ENCODE results near the gene KCNK18. TPM values are rescaled to one million over a fixed set of nuclear protein-coding genes. Genes with fewer than 3 reads are reported as not detected.

KCNK18 gene
- not detected in 5 replicates for total RNA-seq (2022; extraction: Qiagen RNA extraction; ENCODE audit: low read depth)

GRCh38 chr10:117197189-117197588 lies at the start of gene KCNK18:
Gene KCNK18 (plus strand): TSS chr10:117197489. CDS start chr10:117197489, 0 bp downstream.

GRCh38 chr10:117240621-117241529 lies 43.6 kb downstream of the KCNK18 start, which contains the start of gene SLC18A2:
Gene SLC18A2 (plus strand): TSS chr10:117241114. CDS start chr10:117241694, 580 bp downstream.

Other genes starting within 250 kb of the KCNK18 start
- gene SHTN1, start 192.3 kb upstream of the KCNK18 start, total RNA-seq (2022; extraction: Qiagen RNA extraction; ENCODE audit: low read depth) = 20.7 to 33.1 TPM (median 25.2 TPM) in 5 replicates
- 1.1 to 1.5 TPM (median 1.4 TPM) in 5 replicates for gene VAX1, start 59.2 kb upstream of the KCNK18 start, total RNA-seq (2022; extraction: Qiagen RNA extraction; ENCODE audit: low read depth)
- 0.05 to 0.06 TPM (median 0.06 TPM) in 3 of 5 replicates, not detected in the others for gene SLC18A2, start 43.6 kb downstream of the KCNK18 start, total RNA-seq (2022; extraction: Qiagen RNA extraction; ENCODE audit: low read depth)
- gene PDZD8, start 178.0 kb downstream of the KCNK18 start, total RNA-seq (2022; extraction: Qiagen RNA extraction; ENCODE audit: low read depth) = 21.3 to 28.2 TPM (median 24.6 TPM) in 5 replicates